Measurements from ENCODE around the gene SCN5A. TPM values are rescaled to one million over a fixed set of nuclear protein-coding genes. Genes with fewer than 3 reads are reported as not detected.
A peak's percentile ranks its signal among the peaks of the same experiment; 100 is the strongest.

SCN5A gene
- total RNA-seq: 1 to 10 TPM in 2 of 4 donors, under 1 TPM in 2; 0.42 to 1.3 (median 0.77) TPM

- 4% methylated on average over 9 of the region's 76 CpGs for WGBS
- no peaks in the 10 kb centered on the region for H3K9me3 ChIP-seq
- peak; percentile 86 for DNase-seq (ENCODE audit: extremely low spot score)
- H3K4me1 ChIP-seq: peaks cover 12 to 31% (median 24%) of the 10 kb centered on the region in 4 donors
- H3K27ac ChIP-seq (replicated peaks in 1 of 4): no peak within 1 kb of the TSS
- no peaks in the 10 kb centered on the region for H3K36me3 ChIP-seq
- H3K4me3 ChIP-seq: peak within 1 kb of the TSS; percentile 58 to 70 (median 62)
- TF ChIP-seq POLR2AphosphoS5 (IDR thresholded peaks at IDR 0.05): no peak
- H3K27me3 ChIP-seq: peaks cover 0 to 78% (median 19%) of the 10 kb centered on the region in 4 donors
- intact Hi-C loops (cut with DNase I): loop anchor here (2.0 to 10.0 kb wide), 2 partner anchors 129 to 305 kb away; partner anchors contain the start of gene XYLB
Measured at GRCh38 chr3:38649500-38650247, at the start of gene SCN5A. Gene SCN5A (minus strand): TSS chr3:38649687. CDS start chr3:38633307, 16,380 bp downstream.

- intact Hi-C loops (cut with DNase I): no loop called here
- H3K4me3 ChIP-seq: no peak overlapping the region
- no peak for DNase-seq (ENCODE audit: extremely low spot score)
- H3K4me1 ChIP-seq: no peaks in the 10 kb centered on the region
- no peaks in the 10 kb centered on the region for H3K27me3 ChIP-seq
- no peaks in the 10 kb centered on the region for H3K9me3 ChIP-seq
- TF ChIP-seq POLR2AphosphoS5 (IDR thresholded peaks at IDR 0.05) (no peak), POLR2A (IDR thresholded peaks at IDR 0.05; ENCODE audit: low read depth) (no peak), CTCF (IDR thresholded peaks at IDR 0.05) (no peak), EP300 (IDR thresholded peaks at IDR 0.05) (no peak)
- no peaks in the 10 kb centered on the region for H3K36me3 ChIP-seq
- no peak overlapping the region for H3K27ac ChIP-seq (replicated peaks in 1 of 4)
- 89% methylated on average over 5 of the region's 5 CpGs for WGBS
Measured at GRCh38 chr3:38698760-38699159, 49.3 kb upstream of the SCN5A start.

DNA sequence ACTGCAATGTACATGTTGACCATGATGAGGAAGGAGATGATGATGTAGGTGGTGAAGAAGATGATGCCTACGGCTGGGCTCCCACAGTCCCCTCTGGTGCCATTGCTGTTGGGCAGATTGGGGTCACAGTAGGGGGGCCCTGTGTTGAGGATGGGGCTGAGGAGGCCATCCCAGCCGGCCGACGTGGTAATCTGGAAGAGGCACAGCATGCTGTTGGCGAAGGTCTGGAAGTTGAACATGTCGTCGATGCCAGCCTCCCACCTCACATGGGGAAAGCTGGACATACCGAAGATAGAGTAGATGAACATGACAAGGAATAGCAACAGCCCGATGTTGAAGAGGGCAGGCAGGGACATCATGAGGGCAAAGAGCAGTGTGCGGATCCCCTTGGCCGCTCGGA, 48.6 kb upstream of the SCN5A start:
- 95% methylated on average over 11 of the region's 12 CpGs for WGBS
- H3K36me3 ChIP-seq: no peaks in the 10 kb centered on the region
- H3K9me3 ChIP-seq: no peaks in the 10 kb centered on the region
- TF ChIP-seq POLR2A (IDR thresholded peaks at IDR 0.05; ENCODE audit: low read depth) (no peak), CTCF (IDR thresholded peaks at IDR 0.05) (no peak), EP300 (IDR thresholded peaks at IDR 0.05) (no peak), POLR2AphosphoS5 (IDR thresholded peaks at IDR 0.05) (no peak)
- no peaks in the 10 kb centered on the region for H3K4me1 ChIP-seq
- peak; percentile 75 for DNase-seq (ENCODE audit: extremely low spot score)
- no peak overlapping the region for H3K4me3 ChIP-seq
- intact Hi-C loops (cut with DNase I): no loop called here
- H3K27me3 ChIP-seq: no peaks in the 10 kb centered on the region
- H3K27ac ChIP-seq (replicated peaks in 1 of 4): no peak overlapping the region

- H3K4me1 ChIP-seq: no peaks in the 10 kb centered on the region
- H3K9me3 ChIP-seq: no peaks in the 10 kb centered on the region
- H3K27me3 ChIP-seq: no peaks in the 10 kb centered on the region
- H3K36me3 ChIP-seq: no peaks in the 10 kb centered on the region
- intact Hi-C loops (cut with DNase I): no loop called here
- WGBS: 62% methylated on average over 2 of the region's 2 CpGs
- DNase-seq (ENCODE audit: extremely low spot score): no peak
- TF ChIP-seq CTCF (IDR thresholded peaks at IDR 0.05) (no peak), POLR2AphosphoS5 (IDR thresholded peaks at IDR 0.05) (no peak), EP300 (IDR thresholded peaks at IDR 0.05) (no peak), POLR2A (IDR thresholded peaks at IDR 0.05; ENCODE audit: low read depth) (no peak)
- H3K27ac ChIP-seq (replicated peaks in 1 of 4): no peak overlapping the region
- H3K4me3 ChIP-seq: no peak overlapping the region
Measured at GRCh38 chr3:38696034-38696433, 46.5 kb upstream of the SCN5A start.

DNA sequence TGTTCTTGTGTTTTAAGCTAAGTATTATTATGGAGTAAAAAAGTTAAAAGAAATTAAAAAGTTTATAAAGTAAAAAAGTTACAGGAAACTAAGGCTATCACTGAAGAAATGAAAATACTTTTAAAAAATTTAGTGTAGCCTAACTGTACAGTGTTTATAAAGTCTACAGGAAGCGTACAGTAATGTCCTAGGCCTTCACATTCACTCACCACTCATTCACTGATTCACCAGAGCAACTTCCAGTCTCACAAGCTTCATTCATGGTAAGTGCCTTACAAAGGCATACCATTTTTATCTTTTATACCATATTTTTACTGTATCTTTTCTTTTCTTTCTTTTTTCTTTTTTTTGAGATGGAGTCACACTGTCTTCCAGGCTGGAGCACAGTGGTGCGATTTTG, 40.7 kb upstream of the SCN5A start:
- 86% methylated on average over 2 of the region's 2 CpGs for WGBS
- DNase-seq (ENCODE audit: extremely low spot score): no peak
- intact Hi-C loops (cut with DNase I): no loop called here

More for the DNA sequence above, 40.7 kb upstream of the SCN5A start:
- Histone ChIP-seq H3K9me3 (no peaks in the 10 kb centered on the region), H3K4me1 (no peaks in the 10 kb centered on the region), H3K4me3 (no peak overlapping the region), H3K36me3 (no peaks in the 10 kb centered on the region), H3K27me3 (no peaks in the 10 kb centered on the region), H3K27ac (replicated peaks in 1 of 4) (no peak overlapping the region)
- TF ChIP-seq EP300 (IDR thresholded peaks at IDR 0.05) (no peak), POLR2A (IDR thresholded peaks at IDR 0.05; ENCODE audit: low read depth) (no peak), CTCF (IDR thresholded peaks at IDR 0.05) (no peak), POLR2AphosphoS5 (IDR thresholded peaks at IDR 0.05) (no peak)
